Ascending aorta (tissue), 2 donors: ENCODE measurements around the gene CACNA2D3. TPM values are rescaled to one million over a fixed set of nuclear protein-coding genes. Genes with fewer than 3 reads are reported as not detected.

Experiments
- DNase-seq, 2 donors: peaks; one replicate each; pipeline ENCODE4 v3.0.0-alpha.2; 2019; ENCODE audit warnings: low spot score in 2 of 2
- H3K27ac ChIP-seq, 2 donors: fragments of 200-600 bp; sonication (generic); one replicate each; pipeline ENCODE4 v1.5.1; 2016 to 2017; ENCODE audit warnings: mild to moderate bottlenecking in 1 of 2
- H3K27me3 ChIP-seq: fragments of 200-600 bp; sonication (generic); one replicate; pipeline ENCODE4 v1.5.1; 2017
- H3K36me3 ChIP-seq, 2 donors: fragments of 200-600 bp; sonication (generic); one replicate each; pipeline ENCODE4 v1.5.1; 2016
- H3K4me1 ChIP-seq, 2 donors: fragments of 200-600 bp; sonication (generic); one replicate each; pipeline ENCODE4 v1.5.1; 2016 to 2017; ENCODE audit warnings: mild to moderate bottlenecking in 1 of 2
- H3K4me3 ChIP-seq, 2 donors: fragments of 200-600 bp; sonication (generic); one replicate each; pipeline ENCODE4 v1.5.1; 2016 to 2017; ENCODE audit warnings: mild to moderate bottlenecking in 1 of 2
- H3K9me3 ChIP-seq, 2 donors: fragments of 200-600 bp; sonication (generic); one replicate each; pipeline ENCODE4 v1.5.1; 2016
- CTCF ChIP-seq, 3 experiments: fragments of 200-600 bp in 2 of 3; fragments of 450-650 bp in 1 of 3; sonication (generic) in 2 of 3; IDR thresholded peaks; one replicate each; pipeline ENCODE4 v1.5.1; 2016 to 2019; ENCODE audit warnings: antibody characterized with exemption in 3 of 3, mild to moderate bottlenecking in 1 of 3, moderate library complexity in 1 of 3
- intact Hi-C: fragments of 100-400 bp; cut with DNase I; formaldehyde crosslinking; loops from one replicate; pipeline ENCODE4 v1.15.1; 2023
- total RNA-seq: library from RNA; depleted of rRNA; stranded (reverse); fragments of >200 nt; gene quantifications from one replicate; pipeline ENCODE4 v1.1.0, GENCODE V29; 2016

CACNA2D3 gene
- total RNA-seq, 1 donor from 2014 or later, result not detected

DNA sequence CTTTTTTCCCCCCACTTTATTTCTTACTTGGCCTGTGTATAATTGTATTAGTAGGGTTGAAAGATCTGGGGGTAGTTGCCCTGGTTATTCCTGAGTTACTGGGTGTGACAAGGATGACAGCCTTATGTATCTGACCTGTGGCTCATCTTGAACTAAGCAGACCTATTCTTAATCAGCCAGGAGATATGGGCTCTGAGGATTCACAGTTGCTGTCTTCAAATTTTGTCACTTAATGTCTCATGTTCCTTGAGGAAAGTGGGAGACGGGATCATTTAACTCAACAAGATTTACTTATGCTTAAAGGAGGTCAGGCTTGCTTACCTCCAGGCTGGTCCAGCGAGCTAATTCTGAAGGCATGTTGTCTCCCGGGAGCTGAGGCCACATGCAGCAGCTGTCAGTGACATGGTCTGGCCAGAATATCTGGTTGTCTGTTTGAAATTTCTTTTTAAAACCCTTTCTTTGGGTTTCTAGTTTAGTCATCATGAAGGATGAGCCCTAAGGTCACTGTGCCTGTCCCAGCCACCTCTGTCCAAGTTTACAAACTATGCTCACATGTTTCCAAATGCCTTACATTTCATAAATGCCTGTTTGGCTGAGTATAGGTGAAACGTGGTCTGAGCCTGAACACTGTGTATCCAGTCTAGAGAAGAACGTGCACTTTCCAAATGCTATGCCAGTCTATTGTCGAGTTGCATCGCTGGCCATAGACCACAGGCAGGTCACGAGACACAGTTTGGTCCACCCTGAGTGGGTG is 778.7 kb downstream of the CACNA2D3 start:
- H3K4me1 ChIP-seq, result no peaks in the 10 kb centered on the region
- H3K36me3 ChIP-seq, result no peaks in the 10 kb centered on the region
- TF ChIP-seq CTCF (IDR thresholded peaks at IDR 0.05), result no peak
- no peaks in the 10 kb centered on the region for H3K27me3 ChIP-seq
- no peak overlapping the region for H3K4me3 ChIP-seq
- intact Hi-C loops, result no loop called here
- no peak for DNase-seq
- H3K27ac ChIP-seq, result no peak overlapping the region
- no peaks in the 10 kb centered on the region for H3K9me3 ChIP-seq

DNA sequence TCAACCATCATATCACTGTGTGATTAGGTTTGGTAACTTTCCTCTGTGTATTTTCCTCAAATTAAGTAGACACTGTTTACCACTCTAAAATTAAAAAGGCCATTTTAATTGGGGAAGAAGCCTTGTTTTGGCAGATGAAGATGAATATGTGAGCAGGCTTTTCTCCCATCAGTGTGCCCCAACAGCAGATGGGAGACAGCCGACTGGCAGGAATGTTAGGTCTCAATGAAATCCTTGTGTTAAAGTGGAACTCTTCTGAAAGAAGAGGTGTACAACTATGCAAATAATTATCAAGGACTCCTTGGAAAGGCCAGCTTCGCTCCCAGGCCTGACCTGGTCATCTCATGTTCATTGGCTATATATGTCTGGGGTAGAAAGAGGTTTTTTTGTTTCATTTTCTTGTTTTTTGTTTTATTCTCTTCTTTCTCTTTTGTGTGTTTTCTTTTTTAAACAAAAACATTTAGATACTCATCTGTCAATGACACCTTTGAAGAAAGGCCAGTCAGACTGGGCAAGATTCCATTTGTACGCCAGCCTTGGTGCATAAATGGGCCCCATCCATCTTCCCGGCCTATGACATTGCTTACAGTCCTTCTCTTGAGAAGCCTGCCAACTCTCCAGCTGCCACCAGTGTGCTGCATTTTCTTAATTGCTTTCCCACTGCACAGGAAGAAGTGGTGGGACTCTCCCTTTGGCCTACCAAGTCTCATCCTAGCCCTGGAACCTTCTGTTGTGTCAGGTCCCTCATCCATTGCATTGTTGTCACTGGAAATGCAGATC is 779.7 kb downstream of the CACNA2D3 start:
- no peaks in the 10 kb centered on the region for H3K27me3 ChIP-seq
- H3K4me3 ChIP-seq, result no peak overlapping the region
- no peak overlapping the region for H3K27ac ChIP-seq
- intact Hi-C loops, result no loop called here
- no peaks in the 10 kb centered on the region for H3K4me1 ChIP-seq
- H3K9me3 ChIP-seq, result no peaks in the 10 kb centered on the region
- no peaks in the 10 kb centered on the region for H3K36me3 ChIP-seq
- no peak for TF ChIP-seq CTCF (IDR thresholded peaks at IDR 0.05)
- no peak for DNase-seq

DNA sequence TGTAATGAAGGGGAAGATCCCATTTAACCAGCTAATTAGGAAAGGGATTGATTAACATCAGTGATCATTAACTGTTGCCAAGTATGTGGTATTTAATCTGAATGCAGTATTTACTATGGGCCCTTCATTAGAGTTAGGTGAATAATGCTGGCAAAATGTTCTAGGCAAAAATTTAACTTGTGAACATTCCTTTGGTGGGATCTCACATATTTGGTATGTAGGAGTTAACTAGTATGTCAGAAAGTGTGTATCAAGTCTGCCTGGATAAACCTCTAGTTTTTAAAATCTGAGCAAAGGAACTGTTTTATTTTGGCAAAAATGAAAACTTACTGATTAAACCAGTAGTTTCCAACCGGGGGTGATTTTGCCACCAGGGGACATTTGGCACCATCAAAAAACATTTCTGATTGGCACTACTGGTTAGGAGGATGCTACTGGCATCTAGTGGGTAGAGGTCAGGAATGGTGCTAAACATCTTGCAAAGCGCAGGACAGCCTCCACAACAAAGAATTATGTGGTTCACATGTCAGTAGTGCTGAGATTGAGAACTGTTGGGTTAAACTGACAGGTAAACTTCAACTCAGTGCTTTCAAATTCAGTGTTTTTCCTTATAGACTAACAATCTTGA is 783.0 kb downstream of the CACNA2D3 start:
- Histone ChIP-seq H3K27ac (no peak overlapping the region), H3K36me3 (no peaks in the 10 kb centered on the region), H3K4me3 (no peak overlapping the region), H3K4me1 (no peaks in the 10 kb centered on the region), H3K9me3 (no peaks in the 10 kb centered on the region), H3K27me3 (no peaks in the 10 kb centered on the region)
- no peak for TF ChIP-seq CTCF (IDR thresholded peaks at IDR 0.05)
- intact Hi-C loops, result no loop called here
- no peak for DNase-seq

DNA sequence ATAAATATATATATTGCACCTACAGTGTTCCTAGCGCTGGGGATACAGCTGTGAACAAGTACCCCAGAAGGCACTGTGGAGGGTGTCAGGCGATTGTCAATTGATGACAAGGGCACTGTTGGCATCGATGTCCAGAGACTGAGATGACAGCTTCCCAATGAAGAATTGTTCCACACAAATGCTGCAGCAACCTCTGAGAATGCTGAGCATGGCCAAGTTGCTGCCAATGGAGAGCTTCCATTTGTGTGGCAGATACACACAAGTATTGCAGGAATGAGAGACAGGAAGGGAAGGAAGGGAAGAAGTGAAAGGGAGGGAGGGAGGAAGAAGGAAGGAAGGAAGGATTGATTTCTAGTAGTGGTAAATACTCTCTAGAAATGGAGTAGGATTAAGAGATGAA is 783.6 kb downstream of the CACNA2D3 start:
- H3K4me3 ChIP-seq, result no peak overlapping the region
- intact Hi-C loops, result no loop called here
- no peak for TF ChIP-seq CTCF (IDR thresholded peaks at IDR 0.05)
- H3K4me1 ChIP-seq, result no peaks in the 10 kb centered on the region
- H3K9me3 ChIP-seq, result no peaks in the 10 kb centered on the region
- no peaks in the 10 kb centered on the region for H3K27me3 ChIP-seq
- no peak overlapping the region for H3K27ac ChIP-seq
- no peak for DNase-seq
- H3K36me3 ChIP-seq, result no peaks in the 10 kb centered on the region

GRCh38 chr3:54906763-54907162 is 784.4 kb downstream of the CACNA2D3 start:
- Histone ChIP-seq H3K9me3 (no peaks in the 10 kb centered on the region), H3K27ac (no peak overlapping the region), H3K27me3 (no peaks in the 10 kb centered on the region), H3K4me3 (no peak overlapping the region), H3K36me3 (no peaks in the 10 kb centered on the region), H3K4me1 (no peaks in the 10 kb centered on the region)
- TF ChIP-seq CTCF (IDR thresholded peaks at IDR 0.05), result no peak
- intact Hi-C loops, result no loop called here
- no peak for DNase-seq
